HG02973 (cell line): Measurements from ENCODE around the gene TMEM60.
"Not testable (repeated sequence)": the region's sequence is repeated elsewhere in the genome, so short reads cannot be mapped to it uniquely, and the experiment has no call there.

Source experiments
- ATAC-seq: cut with Tn5 transposase; IDR thresholded peaks from one replicate; pipeline ENCODE4 v1.9.1; 2021; ENCODE audit warnings: moderate library complexity; ENCODE audit not compliant: unreplicated experiment

Gene TMEM60

DNA sequence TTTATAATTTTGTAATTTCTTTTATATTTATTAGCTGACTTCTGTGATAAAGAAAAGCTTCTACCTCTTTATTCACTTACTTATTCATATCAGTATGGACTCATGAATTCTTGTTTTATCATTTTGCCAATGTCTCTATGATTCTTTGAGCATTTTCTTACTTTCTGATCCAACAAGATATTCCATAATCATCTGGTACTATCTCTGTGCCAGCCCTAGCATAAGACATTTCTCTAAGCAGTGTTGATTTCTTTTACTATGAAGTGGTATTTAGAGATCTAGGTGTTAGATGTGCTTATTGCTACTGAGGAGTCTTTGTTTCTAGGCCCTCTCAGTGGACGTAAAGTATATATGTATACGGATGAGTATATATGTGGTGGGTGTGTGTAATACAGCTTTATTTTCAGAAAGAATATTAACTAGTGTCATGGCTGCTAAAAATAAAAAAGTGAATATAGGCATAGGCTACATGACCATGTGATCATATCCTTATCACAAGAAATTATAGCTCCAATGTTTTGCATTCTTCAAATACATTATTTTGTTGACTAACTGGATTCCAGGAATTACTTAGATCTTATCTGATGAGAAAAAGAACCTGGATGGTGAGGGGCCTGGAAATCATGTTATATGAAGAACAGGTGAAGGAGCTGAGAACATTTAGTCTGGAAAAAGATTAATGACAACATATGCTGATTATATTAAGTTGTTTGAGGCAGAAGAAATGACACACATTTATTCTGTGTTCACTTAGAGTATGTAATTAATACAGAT lies 13.5 kb upstream of the TMEM60 start:
- ATAC-seq = no peak

DNA sequence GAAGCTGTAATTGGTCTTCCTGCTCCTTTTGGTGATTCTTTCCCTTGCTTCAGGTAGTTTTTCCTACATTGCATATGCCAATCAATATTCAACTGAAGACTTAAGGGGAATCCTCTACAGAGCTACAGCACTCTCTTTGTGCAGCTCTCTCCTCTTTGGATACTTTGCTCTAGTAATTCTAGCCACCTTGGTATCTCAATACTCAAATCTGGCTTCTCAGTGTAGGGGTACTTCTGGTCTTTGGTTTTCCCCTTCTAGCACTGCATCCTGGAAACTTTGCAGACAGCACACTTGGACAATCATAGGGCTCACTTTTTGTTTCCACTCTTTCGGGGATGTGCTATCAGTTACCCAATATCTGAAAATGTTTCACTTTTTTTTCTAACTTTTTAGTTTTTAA lies 10.3 kb upstream of the TMEM60 start:
- ATAC-seq = no peak

DNA sequence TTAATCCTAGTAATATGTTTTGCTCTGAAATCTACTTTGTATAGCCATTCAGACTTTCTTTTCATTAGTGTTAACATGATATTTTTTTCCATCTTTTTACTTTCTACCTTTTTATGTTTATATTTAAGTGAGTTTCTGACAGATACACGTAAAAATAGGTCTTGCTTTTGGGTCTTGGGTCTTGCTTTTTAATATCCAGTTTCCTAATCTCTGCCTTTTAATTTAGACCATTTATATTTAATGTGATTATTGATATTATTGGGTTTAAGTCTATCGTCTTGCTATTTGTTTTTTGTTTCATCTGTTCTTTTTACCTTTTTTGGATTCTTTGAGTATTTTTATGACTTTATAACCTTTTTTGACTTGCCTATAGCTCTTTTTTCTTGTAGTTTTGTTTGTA lies 8.2 kb upstream of the TMEM60 start:
- ATAC-seq = no peak

DNA sequence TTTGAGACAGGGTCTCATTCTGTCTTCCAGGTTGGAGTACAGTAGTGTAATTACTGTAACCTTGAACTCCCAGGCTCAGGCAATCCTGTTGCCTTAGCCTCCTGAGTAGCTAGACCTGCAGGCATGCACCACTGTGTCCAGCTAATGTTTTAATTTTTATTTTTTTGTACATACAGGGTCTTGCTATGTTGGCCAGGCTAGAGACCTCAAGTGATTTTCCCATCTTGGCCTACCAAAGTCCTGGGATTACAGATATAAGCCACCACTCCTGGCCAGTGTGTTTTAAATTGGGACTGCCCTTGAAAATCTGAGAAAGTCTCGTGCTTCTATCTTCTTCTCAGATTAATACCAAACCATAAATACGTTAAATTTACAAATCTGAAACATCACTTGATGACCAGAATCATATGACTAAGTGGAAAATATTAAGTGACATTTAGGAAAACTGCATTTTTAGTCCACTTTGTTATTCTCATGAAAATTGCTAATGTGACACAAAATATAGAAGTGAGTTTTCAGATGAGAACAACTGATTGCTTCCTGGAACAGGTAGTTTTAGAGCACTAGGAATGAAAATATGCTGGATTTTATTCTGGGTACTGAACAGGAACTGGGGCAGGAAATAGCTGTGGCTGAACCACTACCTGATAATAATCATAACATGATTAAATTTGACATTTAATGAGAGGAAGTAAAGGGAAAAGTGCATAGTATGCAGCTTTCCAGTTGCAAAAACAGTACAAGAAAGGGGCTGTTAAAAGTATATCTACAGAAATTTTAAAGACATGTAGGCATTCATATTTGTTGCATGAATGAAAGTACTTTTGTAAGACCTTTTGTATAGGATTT lies 4.5 kb upstream of the TMEM60 start:
- ATAC-seq = no peak

DNA sequence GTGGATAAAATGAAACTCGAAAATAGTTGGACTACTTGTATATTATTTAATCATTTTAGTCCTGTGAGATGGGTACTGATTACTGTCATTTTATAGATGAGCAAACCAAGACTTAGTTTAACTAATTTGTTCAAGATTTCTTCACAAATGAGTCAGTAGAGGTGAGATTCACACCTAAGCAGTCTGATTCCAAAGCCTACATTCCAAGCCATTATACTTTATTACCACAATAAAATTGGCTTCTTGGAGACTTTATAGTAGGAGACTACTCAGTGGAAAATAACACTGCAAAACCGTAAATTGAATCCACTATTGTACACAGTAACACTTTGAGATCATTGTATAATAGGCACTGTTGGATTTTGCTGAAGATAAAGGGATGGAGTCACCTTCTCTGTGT lies 2.5 kb upstream of the TMEM60 start:
- no peak for ATAC-seq

DNA sequence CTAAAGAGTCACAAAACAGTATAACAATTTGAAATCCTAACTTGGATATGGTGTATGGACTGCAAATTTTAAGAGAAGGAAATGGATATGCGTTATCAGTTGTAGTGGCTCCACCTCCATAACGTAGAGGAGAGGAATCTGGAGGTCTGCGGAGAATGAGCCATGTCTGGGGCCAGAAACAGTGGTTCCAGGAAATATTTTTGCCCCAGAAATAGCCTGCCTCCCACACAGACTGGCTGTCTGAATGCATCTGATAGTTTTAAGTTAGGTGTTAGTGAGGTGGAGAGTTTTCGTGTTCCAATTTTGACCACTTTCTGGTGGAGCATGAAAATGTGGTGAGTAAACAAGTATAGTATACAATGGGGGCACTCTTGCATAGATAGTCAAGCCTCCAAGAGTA lies 1.9 kb upstream of the TMEM60 start:
- ATAC-seq = no peak

DNA sequence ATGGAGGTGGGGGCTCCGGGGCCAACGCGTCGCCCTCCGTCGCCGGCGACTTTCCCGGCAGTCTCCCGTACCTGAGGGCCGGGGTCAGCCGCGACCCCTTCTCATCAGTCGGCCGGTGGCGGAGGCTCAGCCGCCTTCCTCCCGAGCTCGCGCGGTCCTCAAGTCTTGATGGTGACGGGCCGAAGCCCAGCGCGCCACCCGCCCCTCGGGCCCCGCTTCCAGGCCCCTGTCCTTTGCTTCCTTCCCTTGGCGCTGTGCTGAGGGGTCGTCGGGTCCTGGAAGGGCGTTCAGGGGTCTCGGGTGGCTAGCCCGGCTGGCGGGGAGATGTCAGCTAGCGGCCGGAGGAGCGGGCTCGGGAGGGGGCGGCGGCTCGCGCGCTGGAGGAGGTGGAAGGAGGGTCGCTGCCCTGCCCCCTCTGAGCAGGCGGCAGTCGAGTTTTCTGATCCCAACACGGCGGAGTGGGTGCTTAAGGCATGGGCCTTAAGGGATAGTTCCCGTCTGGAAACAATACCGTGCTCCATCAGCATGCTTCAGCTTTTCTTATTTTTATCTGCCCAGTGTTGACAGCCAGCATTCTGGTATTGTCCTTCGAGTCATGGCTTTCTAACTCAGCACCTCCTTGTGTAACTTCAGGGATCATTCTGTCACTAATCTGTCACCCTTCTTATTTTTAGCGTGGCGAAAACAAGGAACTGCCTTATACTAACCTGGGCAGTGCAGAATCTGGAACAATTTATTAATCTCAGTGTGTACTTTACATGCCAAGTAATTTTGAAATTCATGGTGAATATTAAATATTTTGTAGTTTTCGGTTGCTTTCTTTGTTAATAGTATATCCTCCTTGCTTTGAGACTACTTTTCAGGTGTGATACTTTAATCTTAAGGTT lies 1.1 kb upstream of the TMEM60 start:
- peak; percentile 5 for ATAC-seq

DNA sequence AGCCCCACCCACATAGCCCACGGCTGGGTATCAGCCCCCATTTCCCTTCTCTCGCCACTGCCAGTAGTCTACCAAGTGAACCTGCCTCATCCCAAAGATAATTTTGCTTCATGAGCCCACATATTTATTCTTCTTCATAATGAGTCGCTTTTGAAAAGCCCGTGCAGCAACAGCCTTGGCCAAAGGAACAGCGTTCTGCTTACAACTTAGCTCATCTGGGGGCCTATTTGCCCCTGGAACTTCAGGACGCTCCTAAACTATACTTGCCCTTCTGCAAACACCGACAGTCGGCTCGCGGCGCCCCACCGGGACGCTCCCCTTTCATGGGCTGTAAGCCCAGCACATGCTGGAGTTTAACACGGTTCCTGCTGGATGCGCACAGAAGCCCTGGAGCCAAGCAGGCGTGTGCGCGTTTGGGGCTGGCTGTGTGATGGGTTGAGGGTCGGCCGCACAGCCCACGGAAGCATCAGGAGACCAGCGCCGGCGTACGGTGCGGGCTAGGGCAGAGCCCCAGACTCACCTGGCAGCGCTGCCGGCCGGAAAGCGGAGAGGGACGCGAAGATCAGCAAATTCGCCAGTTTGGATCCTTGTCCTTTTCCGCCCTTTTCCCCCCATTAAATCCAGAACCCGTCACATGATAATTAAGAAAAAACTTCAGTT lies 370 bp downstream of the TMEM60 start:
- ATAC-seq = peak; percentile 25

DNA sequence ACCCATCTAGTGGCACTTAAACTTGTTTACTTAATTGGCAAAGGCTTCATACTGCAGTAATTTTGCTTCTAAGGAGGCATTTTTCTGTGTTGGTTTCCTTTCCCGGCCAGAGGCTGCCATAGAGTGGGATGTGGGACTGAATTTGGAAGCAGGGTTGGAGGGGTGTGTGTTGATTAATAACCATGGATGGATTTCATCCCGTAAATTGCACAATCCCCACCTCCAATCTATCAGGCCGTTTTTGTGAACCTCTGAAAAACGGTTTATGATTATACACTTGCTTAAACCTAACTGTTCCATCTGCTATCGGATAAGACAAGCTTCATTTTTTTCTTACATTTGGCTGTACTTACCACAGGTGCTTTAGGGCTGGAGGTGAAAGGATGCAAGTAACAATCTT lies 1.3 kb downstream of the TMEM60 start:
- ATAC-seq = no peak

DNA sequence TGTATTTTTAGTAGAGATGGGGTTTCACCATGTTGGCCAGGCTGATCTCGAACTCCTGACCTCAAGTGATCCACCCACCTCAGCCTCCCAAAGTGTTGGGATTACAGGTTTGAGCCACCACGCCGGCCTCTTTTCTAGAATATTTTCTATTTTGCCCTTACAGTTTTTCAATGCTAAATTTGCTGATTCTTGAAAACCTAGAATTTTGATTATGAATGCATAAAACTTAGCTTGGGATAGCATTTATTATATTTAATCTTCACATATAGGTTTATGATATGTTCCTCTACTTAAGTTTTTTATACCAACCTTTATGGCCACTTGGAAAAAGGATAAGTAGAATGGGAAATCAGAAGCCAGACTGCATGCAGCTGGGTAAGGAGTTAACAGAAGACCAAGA lies 2.1 kb downstream of the TMEM60 start:
- ATAC-seq = no peak

DNA sequence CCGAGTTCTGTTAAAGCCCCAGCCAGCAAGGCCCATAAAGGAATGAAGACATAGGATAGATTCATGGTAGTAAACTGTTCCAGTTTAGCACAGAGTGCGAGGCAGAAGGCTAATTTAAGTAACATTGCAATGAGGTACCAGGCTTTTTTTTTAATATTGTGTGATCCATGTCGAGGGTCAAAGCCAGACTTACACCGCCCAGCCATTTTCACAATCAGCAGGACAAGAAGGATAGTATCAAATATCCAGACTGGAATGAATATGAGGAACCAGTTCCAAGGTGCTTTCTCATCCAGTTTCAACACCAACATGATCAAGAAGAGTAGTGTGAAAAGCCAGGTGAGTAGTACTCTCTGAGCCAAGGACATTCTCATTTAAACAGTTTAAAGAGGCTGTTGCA lies 4.2 kb downstream of the TMEM60 start:
- no peak for ATAC-seq

DNA sequence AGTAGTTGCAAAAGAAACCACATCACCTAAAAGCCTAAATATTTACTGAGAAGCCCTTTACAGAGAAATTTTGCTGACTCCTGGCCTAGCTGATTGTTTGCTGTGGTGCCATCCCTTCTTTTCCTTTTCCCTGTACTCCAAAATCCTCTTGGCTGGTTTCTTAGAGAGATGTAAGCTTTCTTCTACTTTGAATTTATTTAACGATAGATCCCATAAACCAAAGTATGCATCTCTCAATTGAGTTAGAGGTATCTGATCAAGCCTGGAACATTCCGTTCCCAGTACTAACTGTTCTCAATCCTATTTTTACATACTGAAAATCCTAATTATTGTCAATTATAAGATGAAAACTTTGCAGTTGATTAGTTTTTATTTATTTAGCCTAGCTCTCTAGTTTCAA lies 6.3 kb downstream of the TMEM60 start:
- ATAC-seq = no peak

DNA sequence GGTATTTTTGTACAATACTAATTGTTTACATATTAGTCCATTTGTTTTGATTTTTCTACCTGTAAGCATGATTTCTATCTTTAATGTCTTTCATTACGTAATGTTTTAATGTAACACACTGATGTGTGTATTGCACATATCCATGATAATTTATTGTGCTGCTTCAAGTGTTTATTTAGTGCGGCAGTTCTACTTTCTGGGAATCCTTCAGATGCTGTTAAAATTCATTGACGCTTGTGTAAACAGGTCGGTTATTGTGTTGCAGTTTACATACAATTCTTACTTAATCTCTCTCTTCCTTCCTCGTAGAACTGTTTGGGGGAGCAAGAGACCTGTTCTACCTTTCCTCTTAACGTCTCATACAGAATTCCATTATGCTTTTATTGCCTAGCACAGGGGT lies 6.9 kb downstream of the TMEM60 start:
- ATAC-seq = no peak

DNA sequence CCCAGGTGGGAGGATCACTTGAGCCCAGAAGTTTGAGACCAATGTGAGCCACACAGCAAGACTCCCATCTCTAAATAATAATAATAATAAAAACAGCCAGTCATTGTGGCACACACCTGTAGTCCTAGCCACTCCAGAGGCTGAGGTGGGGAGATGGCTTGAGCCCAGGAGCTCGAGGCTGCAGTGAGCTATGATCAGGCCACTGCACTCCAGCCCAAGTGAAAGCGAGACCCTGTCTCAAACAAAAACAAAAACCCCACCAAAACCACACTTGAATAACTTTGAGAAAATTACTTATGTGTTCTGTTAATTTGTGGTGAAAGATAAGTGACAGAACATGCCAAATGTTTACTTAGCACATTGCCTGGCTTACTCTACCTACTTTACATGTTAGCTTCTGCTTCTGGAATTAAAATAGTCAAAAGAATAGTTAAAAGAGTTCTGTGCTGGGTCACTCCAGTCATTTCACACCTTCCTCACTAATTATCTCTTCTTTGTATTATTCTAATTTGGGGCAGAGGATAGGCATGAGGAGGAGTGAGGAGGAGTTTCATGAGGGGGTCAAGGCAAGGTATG lies 9.8 kb downstream of the TMEM60 start:
- ATAC-seq = no peak

DNA sequence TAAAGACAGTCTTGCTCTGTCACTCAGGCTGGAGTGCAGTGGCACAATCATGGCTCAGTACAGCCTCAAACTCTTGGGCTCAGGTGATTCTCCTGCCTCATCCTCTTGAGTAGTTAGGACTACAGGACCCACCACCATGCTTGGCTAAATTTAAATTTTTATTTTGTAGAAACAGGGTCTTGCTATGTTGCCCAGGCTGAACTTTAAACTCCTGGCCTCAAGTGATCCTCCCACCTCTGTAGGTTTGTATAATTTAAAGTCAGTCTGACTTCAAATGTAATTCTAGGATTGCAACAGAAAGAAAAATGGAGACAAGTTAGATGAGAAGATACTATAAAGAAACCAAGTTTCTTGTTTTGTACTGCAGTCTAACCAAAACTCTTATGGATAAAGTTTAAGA lies 11.5 kb downstream of the TMEM60 start:
- no peak for ATAC-seq

DNA sequence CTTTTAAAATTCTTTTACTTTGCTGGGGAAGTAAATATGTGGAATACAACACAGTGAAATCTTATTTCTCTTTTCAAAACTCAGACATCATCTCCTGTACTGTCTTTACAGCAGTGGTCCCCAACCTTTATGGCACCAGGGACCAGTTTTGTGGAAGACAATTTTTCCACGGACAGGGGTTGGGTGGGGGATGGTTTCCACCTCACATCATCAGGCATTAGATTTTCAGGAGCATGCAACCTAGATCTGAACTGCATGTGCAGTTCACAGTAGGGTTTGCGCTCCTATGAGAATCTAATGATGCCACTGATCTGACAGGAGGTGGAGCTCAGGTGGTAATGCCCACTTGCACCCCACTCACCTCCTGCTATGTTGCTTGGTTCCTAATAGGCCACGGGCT lies 12.2 kb downstream of the TMEM60 start:
- no peak for ATAC-seq

DNA sequence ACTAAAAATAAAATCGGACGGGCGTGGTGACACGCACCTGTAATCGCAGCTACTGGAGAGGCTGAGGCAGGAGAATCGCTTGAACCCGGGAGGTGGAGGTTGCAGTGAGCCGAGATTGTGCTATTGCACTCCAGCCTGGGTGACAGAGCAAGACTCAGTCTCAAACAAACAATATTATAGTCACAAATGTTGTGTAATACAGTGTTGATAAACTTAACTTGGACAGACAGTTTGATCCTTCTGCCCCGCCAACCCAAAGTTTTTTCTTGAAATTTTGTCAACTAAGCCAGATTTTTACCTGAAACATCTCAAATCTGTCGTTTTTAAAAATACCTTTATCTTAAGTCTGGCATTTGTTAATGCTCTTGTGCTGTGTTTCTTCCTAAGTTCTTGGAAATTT lies 13.8 kb downstream of the TMEM60 start:
- ATAC-seq = not testable (repeated sequence)

DNA sequence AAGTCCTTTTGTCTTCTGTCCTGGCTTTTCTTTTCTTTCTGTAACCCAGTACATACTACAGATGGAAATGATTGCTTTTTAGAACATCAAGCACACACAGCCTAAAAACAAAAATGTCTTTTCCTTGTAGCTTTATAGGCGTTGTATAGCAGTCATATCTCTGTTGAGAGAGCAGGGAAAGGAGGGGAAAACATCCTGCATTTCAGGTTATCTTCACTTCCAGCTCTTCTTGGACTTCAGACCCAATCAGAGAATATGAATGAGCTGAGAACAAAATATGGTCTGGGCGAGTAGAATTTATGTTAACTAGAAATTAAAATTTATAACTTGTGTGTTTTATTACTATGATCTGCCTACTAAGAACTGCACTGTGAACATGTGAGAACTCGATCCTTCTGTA lies 14.7 kb downstream of the TMEM60 start:
- ATAC-seq = no peak

DNA sequence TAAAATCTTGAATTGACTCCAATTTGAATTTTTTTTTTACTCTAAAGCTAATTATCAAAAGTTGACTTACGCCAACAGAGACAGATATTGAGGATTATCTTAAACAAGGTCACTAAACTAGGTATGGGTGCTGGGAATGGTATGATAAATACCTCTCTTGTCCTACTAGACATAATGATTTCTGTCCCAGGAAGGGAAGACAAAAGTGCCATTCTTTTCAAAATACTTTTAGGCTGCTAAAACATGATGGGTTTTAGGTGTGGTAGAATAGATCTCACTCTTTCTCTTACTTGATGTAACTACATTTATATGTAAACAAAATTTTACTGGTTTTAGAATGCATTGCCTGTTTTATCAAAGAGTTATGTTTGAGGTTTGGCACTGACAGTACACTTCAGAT lies 15.1 kb downstream of the TMEM60 start:
- no peak for ATAC-seq

DNA sequence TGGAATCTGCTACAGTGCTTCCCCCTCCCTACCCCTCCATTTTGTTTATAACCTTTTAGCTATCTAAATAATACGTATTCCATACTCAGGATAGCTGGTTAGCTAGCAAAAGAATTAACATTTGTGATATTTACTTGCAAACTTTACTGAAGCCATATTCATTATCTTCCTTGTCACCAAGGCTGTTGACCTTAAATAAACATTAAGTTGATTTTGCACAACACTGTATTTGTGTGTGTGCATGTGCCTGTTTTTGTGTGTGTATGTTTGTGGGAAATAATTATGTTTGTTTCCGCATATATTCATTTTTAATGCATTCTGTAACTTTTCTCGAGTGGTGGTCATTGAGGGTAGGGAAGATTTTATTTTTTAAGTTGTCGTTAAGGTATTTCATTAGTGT lies 15.9 kb downstream of the TMEM60 start:
- ATAC-seq = no peak

DNA sequence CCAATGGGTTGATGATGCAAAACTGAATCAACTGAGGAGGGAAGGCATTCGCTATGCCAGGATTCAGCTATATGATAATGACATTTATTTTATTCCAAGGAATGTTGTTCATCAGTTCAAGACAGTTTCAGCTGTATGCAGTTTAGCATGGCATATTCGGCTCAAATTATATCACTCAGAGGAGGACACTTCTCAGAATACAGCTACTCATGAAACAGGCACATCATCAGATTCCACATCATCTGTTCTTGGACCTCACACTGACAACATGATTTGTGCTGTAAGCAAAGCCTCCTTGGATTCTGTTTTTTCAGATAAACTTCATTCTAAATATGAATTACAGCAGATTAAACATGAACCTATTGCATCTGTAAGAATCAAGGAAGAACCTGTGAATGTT lies 19.7 kb downstream of the TMEM60 start:
- no peak for ATAC-seq
